Peyer's patch (tissue), 4 donors: ENCODE measurements around the gene TADA2B.

Experiments used
- POLR2A ChIP-seq, 2 donors: fragments of 450-650 bp; IDR thresholded peaks; one replicate each; pipeline ENCODE4 v1.5.1; 2017; ENCODE audit warnings: antibody characterized with exemption in 2 of 2, mild to moderate bottlenecking in 2 of 2, moderate library complexity in 2 of 2
- TF ChIP-seq, protein P1 (sequence below), 6 experiments: fragments of 450-650 bp in 4 of 6; fragments of 200-600 bp in 2 of 6; sonication (generic) in 1 of 6; IDR thresholded peaks; one replicate each; pipeline ENCODE4 v1.5.1; 2017 to 2019; ENCODE audit warnings: antibody characterized with exemption in 6 of 6, mild to moderate bottlenecking in 3 of 6, moderate library complexity in 1 of 6

DNA sequence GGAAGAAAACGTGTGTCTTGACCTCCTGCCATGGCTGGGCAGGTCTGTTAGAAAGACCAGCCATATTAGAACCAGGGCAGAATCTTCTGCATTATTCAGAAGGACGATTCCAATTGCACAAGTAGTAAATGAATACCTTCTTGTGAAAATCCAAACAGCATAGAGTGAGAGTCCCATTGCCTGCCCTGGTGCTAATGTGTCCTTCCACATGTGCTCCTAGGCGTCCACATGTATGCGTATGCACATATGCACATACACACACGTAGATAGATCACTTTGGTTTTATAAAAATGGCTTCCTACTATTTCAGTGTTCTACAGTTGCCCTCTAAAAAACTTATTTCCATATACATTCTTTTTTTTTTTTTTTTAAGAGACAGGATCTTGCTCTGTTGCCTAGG is 34.9 kb downstream of the TADA2B start:
- TF ChIP-seq, protein P1, sequence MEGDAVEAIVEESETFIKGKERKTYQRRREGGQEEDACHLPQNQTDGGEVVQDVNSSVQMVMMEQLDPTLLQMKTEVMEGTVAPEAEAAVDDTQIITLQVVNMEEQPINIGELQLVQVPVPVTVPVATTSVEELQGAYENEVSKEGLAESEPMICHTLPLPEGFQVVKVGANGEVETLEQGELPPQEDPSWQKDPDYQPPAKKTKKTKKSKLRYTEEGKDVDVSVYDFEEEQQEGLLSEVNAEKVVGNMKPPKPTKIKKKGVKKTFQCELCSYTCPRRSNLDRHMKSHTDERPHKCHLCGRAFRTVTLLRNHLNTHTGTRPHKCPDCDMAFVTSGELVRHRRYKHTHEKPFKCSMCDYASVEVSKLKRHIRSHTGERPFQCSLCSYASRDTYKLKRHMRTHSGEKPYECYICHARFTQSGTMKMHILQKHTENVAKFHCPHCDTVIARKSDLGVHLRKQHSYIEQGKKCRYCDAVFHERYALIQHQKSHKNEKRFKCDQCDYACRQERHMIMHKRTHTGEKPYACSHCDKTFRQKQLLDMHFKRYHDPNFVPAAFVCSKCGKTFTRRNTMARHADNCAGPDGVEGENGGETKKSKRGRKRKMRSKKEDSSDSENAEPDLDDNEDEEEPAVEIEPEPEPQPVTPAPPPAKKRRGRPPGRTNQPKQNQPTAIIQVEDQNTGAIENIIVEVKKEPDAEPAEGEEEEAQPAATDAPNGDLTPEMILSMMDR (IDR thresholded peaks at IDR 0.05), result no peak
- no peak for TF ChIP-seq POLR2A (IDR thresholded peaks at IDR 0.05)
